Smooth muscle cell of trachea (primary cell): ENCODE measurements around the gene NRM. TPM values are rescaled to one million over a fixed set of nuclear protein-coding genes. Genes with fewer than 3 reads are reported as not detected.

Source experiments
- total RNA-seq: library from RNA; depleted of rRNA; stranded (reverse); fragments of >200 nt; gene quantifications from 2 replicates; pipeline ENCODE4 v1.2.1, GENCODE V29; 2014

The NRM gene
- total RNA-seq: 3.1 and 4.9 TPM in 2 replicates

GRCh38 chr6:30690403-30691207 lies at the start of gene NRM:
NRM (minus strand) TSS chr6:30690984; CDS start chr6:30690974, 10 bp downstream.

DNA sequence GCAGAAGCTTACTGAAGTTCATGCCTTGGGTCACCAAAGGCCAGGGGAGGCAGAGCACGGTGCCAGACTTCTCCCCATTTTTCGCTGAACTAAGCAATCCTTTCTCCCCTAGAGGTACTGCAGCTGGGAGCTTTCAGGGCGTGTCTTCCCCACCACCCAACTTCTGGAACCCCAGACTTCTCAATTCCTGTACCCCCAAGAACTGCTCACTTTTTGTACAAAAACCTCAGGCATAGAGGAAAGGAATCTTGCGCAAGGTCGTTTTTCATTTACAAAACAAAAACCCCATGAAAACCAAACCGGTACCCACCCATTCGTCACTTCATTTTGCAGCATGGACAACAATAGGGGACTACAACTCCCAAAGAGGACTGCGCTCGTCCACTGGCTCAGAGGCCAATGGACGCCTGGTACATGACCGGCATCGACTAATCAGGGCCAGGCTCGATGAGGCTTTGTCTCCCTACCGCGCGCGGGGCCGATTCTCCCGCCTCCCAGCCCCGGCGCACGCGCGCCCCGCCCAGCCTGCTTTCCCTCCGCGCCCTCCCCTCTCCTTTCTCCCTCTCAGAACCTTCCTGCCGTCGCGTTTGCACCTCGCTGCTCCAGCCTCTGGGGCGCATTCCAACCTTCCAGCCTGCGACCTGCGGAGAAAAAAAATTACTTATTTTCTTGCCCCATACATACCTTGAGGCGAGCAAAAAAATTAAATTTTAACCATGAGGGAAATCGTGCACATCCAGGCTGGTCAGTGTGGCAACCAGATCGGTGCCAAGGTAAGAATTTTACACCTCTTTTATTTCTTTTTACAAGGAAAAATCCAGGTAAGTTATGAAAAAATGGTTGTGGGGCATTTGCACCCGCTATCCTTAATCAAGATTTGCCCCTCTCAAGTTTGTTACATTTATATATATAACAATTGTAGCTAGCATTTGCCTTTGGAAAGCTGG lies 29.3 kb upstream of the NRM start, which contains the start of gene TUBB:
Gene TUBB, plus strand, starts transcription at position 562 of the 947 bp plus-strand sequence. Its CDS starts 155 bp downstream, at position 717.

GRCh38 chr6:30717129-30717844 lies 26.5 kb upstream of the NRM start, which contains the start of gene MDC1:
MDC1 (minus strand) TSS chr6:30717281; CDS start chr6:30715175, 2,106 bp downstream.

DNA sequence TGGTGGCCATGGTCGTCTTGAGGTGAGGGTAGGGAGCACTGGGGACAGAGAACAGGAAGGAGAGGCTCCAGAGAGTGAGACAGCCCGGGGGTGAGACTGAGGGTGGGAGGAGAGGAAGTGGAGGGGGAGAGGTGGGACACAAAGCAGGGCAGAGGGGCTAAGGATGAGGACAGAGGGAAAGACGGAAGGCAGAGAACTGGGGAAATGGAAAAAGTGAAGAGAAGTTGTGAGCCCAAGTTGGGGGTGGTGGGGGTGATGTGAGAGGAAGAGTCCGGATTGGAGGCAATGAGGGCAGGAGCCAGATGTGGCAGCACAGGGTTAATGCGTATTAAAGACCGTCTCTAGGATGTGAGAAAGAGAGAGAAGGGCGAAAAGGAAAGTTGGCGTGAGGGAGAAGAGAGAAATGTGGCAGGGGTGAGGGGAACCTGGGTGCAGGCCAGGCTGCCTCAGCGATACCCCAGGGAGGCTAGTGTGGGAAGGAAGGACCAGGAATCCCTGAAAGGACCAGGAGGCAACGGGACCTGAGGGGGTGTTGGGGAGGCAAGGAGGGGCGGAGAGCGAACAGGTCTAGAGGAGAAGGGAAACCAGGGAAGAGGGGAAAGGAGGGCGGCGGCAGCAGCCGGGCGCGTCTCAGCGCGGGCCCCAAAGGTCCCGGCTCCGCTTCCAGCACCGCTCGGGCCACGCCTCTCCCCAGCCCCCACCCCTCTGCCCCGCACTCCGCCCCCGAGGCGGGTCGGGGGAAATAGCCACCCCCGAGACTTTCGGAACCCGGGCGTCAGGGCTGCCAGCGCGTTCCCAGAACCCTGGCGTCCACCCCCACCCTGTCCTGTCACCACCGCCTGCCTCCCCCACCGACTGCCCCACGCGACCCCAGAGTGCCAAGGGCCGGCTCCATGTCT lies 4.5 kb downstream of the NRM start, which contains the start of gene PPP1R18:
Gene PPP1R18, minus strand, starts transcription at position 637 of the 899 bp plus-strand sequence. Its CDS starts 627 bp downstream, at position 10.

DNA sequence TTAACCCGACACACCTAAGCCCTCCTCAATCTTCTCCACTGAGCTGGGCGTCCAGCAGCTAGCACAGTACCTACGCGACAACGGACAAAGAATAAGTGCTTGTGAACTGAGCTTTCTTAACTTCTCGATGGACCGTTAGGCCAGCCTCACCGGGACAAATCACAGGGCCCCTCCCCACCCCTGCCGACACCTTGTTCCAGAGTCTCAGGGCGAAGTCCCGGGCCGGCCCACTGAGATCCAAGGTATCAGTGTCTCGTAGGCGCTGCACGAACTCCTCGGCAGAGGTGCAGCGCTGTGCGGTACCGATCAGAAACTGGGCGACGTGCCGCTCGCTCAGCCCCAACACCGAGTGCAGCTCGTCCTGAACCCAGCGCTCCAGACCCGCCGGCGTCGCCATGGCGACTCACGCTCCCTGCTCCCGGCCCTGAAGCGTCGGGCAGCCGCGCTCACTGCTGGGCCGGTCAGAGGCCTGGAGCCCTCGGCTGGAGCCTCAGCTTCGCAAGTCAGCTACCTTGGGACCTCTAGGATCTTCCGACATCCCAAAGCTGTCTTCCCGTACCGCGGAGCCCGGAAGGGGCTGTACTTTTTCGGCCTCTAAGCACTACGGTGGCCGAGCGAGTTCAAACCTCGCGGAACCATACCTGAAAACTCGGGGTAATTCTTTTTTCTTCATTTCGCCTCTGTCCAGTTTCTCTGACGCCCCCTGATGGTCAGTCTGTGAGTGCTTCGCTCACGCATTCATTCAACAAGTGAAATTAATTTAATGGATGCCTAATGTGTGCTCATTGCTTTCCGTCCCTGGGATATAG lies 18.1 kb downstream of the NRM start, which contains the start of gene DHX16:
Gene DHX16, minus strand, starts transcription at position 562 of the 809 bp plus-strand sequence. Its CDS starts 165 bp downstream, at position 397.

GRCh38 chr6:30646450-30647241 lies 44.1 kb downstream of the NRM start, which contains the start of gene C6orf136:
C6orf136 (plus strand) TSS chr6:30647133; CDS start chr6:30647232, 99 bp downstream.

Other genes with a start within 250 kb of the NRM start
- gene HLA-E, start 201.5 kb downstream of the NRM start, total RNA-seq: 218 and 355 TPM in 2 replicates
- gene GNL1, start 134.5 kb downstream of the NRM start, total RNA-seq: 66.9 and 78.9 TPM in 2 replicates
- 4.1 and 5.1 TPM in 2 replicates for gene PRR3, start 133.7 kb downstream of the NRM start, total RNA-seq
- gene ABCF1, start 119.5 kb downstream of the NRM start, total RNA-seq: 38.4 and 58.2 TPM in 2 replicates
- 22.4 and 23.5 TPM in 2 replicates for gene PPP1R10, start 73.7 kb downstream of the NRM start, total RNA-seq
- 56.9 and 72.3 TPM in 2 replicates for gene MRPS18B, start 73.1 kb downstream of the NRM start, total RNA-seq
- gene ATAT1, start 64.1 kb downstream of the NRM start, total RNA-seq: 3.0 and 6.3 TPM in 2 replicates
- gene C6orf136, start 43.9 kb downstream of the NRM start, total RNA-seq: 3.2 and 6.0 TPM in 2 replicates
- gene DHX16, start 18.0 kb downstream of the NRM start, total RNA-seq: 31.7 and 37.1 TPM in 2 replicates
- 46.5 and 75.9 TPM in 2 replicates for gene PPP1R18, start 4.3 kb downstream of the NRM start, total RNA-seq
- gene MDC1, start 26.3 kb upstream of the NRM start, total RNA-seq: 5.3 and 10.9 TPM in 2 replicates
- 916 and 957 TPM in 2 replicates for gene TUBB, start 29.4 kb upstream of the NRM start, total RNA-seq
- 122 and 134 TPM in 2 replicates for gene FLOT1, start 51.7 kb upstream of the NRM start, total RNA-seq
- 14.7 and 23.0 TPM in 2 replicates for gene IER3, start 53.6 kb upstream of the NRM start, total RNA-seq
- 10.6 and 26.8 TPM in 2 replicates for gene DDR1, start 193.5 kb upstream of the NRM start, total RNA-seq
- 8.8 and 9.6 TPM in 2 replicates for gene GTF2H4, start 217.2 kb upstream of the NRM start, total RNA-seq
- 17.0 and 24.3 TPM in 2 replicates for gene VARS2, start 223.3 kb upstream of the NRM start, total RNA-seq
- gene SFTA2, start 241.2 kb upstream of the NRM start, total RNA-seq: not detected in 2 replicates
- not detected in 2 replicates for gene MUCL3, start 250.0 kb upstream of the NRM start, total RNA-seq